Measurements from ENCODE around the gene CACNA1C.

The CACNA1C gene

GRCh38 chr12:2035431-2036055 is 17.2 kb upstream of the CACNA1C start:
- no peak for DNase-seq (ENCODE audit: low read depth in 2 of 2)

- DNase-seq (ENCODE audit: low read depth in 2 of 2), result no peak
Observed at GRCh38 chr12:2039034-2039433, 13.8 kb upstream of the CACNA1C start.

GRCh38 chr12:2043054-2043453 is 9.7 kb upstream of the CACNA1C start:
- no peak for DNase-seq (ENCODE audit: low read depth in 2 of 2)

DNA sequence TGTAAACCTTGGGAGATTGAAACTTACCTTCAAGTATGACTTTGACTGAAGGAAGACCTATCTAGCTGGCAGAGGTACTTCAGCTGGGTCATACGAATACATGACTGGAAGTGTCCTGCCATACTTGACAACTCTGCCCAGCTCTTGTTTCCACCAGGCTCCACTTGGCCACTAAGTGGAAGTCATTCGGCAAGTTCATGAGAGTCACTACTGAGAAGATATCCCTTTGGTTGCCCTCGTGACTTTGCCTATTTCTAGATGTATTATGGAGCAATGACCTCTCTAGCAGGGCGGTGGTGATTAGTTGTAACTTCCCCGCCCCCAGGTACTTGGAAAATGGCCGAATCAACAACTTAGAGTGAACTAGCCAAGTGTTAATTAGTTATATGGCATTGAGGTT is 8.6 kb upstream of the CACNA1C start:
- DNase-seq (ENCODE audit: low read depth in 2 of 2), result no peak

DNA sequence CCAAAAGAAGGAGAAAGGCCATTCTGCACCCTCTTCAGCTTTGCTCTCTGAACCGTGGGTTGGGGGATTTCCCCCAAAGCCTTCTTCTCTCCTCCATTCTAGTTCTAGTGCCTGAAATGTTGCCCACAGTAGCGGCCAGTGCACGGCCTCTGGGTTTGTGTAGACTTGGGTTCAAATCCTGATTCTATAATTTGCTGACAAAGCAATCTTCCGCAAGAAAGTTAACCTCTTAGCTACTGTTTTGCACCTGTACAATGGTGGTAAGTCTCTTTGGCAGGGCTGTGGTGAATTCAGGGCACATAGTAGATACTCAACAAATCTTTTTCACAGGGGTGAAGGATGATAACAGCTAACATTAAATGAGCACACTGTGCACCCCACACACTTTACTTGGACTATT is 5.8 kb upstream of the CACNA1C start:
- no peak for DNase-seq (ENCODE audit: low read depth in 2 of 2)

DNA sequence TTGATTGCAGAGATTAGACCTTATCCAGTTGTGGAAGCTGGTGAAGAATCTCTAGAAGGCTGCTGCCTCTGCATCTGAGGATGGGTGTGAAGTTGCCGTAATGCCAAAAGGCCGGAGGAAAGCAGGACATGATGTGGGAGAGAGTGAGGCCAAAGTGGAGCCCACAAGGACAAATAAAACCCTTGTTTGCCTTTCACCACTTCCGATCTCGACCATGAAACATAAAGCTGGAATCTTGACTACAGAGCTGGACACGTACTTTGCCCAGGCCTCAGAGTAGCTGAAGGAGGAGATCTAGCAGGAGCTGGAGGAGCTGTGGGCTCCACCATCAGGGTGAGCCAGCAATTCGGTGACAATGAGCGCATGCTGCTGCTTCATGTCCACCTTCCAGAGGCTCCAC is 5.0 kb upstream of the CACNA1C start:
- no peak for DNase-seq (ENCODE audit: low read depth in 2 of 2)

- no peak for DNase-seq (ENCODE audit: low read depth in 2 of 2)
Observed at GRCh38 chr12:2049604-2050540, 2.9 kb upstream of the CACNA1C start.

DNA sequence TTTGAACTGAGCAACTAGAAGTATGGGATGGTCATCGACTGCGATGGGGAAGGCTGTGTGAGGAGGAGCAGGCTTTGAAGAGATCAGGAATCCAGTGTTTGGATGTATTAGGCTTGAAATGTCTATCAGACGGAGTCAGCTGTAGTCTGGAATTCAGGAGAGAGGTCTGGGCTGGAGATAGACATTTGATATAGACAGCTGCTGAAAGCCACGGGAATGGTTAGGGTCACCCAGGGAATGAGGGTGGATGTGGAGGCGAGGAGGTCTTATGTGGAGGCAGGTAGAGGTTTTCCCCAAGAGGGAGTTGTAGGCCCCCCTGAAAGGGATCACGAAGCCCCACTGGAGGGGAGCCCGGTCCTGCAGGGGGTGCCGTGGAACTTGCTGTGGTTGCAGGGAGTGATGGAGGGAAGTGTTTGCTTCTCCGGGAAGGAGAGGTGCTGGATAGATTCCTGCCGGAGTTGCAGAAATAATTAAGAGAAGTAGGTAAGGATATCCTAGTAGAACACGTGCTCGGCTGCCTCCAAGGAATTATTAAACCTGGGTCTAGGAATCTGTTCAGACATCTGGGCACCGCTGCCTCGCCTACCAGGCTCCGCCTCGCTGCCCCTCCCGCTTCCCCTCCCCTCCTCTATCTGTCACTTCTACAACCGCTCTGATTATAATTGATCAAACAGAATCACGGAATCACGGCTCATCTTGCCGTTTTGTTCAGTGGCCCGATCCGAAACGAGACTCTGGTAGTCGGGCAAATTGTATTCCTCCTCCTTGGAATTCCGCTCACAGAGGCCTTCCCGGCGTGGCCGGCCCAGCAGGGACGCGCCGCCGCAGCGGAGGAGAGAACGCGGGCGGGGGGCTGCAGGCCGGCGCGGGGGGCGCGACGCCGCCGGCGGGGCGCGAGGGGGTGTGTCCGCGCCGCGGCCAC is 826 bp upstream of the CACNA1C start:
- no peak for DNase-seq (ENCODE audit: low read depth in 2 of 2)

DNA sequence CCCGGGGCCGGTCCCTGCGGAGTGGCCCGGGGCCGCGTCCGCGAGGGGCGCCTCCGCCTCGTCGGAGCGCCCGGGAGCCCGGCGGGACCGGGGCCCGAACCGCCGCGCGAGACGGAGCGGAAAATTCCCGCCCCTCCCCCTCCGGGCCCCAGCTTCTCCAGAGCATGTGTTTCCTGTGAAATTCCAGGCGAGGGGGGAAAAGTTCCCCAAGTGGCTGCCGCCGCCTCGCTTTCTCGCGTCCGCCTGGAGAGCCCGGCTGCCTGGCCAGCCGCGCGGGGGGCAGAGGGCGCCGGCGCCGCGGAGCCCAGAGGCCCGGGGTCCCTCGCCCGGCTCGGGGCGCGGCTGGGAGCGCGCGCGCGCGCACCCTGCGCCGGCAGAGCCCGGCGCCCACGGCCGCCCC is 904 bp downstream of the CACNA1C start:
- DNase-seq (ENCODE audit: low read depth in 2 of 2), result no peak

- no peak for DNase-seq (ENCODE audit: low read depth in 2 of 2)
Observed at GRCh38 chr12:2054091-2055018, 1.6 kb downstream of the CACNA1C start.

DNA sequence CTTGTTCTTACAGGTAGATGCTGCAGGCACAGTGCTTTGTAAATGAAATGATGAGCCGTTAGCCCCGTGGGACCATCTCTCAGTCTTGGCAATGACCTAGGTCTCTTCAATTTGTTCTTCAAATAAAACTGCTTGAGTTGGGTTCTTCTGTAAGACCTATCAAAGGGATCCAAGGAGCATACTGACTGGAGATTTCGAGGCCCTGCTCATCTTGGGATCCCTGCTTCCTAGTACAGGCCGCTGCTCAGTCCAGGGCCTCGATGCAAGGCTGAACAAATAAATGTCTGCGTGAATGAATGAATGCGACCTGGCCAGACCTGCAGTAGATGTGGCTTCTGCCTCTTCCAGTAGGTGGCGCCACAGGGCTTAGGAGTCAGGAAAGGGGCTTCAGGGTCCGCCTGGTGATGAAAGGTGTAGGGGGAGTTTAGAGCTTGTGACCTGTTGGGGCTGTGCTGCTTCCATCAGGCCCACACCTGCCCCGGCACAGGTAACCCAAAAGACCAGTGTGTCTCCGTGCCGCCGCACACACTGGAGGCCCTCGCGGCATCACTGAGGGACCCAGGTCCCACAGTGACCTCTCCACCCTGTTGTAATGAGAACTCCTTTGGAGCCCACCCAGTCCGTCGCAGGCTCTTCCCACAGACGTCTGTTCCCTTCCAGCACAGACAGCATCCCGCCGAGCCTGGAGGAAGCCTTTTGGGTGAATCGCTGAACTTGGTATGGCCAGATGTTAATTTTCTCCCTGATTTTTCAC is 4.4 kb downstream of the CACNA1C start:
- peak in 1 of 2 donors; percentile 10 for DNase-seq (ENCODE audit: low read depth in 2 of 2)

GRCh38 chr12:2057795-2058408 is 5.1 kb downstream of the CACNA1C start:
- no peak for DNase-seq (ENCODE audit: low read depth in 2 of 2)

- DNase-seq (ENCODE audit: low read depth in 2 of 2), result no peak
Observed at GRCh38 chr12:2058837-2059236, 6.0 kb downstream of the CACNA1C start.

DNA sequence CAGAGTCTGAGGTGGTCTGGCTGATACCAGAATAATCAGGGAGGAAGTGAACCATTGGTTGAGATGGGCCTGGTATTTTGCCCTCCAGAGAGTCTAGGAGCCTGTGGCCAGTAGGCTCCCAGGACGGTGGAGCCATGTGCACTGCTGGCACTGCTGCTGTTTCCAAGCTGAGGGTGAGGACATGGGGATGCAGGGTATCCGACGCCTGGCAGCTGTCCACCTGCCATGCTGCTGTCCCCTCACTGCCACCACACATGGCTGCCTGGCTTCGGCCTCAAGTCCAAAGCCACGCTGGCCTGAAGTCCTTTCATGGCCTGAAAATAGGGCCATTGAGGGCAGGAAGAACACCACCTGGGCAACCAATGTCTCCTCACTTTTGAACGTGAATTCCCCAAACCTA is 8.6 kb downstream of the CACNA1C start:
- no peak for DNase-seq (ENCODE audit: low read depth in 2 of 2)

GRCh38 chr12:2064071-2064507 is 11.3 kb downstream of the CACNA1C start:
- DNase-seq (ENCODE audit: low read depth in 2 of 2), result no peak

GRCh38 chr12:2068653-2069052 is 15.9 kb downstream of the CACNA1C start:
- no peak for DNase-seq (ENCODE audit: low read depth in 2 of 2)

GRCh38 chr12:2070440-2071045 is 17.8 kb downstream of the CACNA1C start:
- no peak for DNase-seq (ENCODE audit: low read depth in 2 of 2)

GRCh38 chr12:2074792-2075191 is 22.0 kb downstream of the CACNA1C start:
- no peak for DNase-seq (ENCODE audit: low read depth in 2 of 2)

DNA sequence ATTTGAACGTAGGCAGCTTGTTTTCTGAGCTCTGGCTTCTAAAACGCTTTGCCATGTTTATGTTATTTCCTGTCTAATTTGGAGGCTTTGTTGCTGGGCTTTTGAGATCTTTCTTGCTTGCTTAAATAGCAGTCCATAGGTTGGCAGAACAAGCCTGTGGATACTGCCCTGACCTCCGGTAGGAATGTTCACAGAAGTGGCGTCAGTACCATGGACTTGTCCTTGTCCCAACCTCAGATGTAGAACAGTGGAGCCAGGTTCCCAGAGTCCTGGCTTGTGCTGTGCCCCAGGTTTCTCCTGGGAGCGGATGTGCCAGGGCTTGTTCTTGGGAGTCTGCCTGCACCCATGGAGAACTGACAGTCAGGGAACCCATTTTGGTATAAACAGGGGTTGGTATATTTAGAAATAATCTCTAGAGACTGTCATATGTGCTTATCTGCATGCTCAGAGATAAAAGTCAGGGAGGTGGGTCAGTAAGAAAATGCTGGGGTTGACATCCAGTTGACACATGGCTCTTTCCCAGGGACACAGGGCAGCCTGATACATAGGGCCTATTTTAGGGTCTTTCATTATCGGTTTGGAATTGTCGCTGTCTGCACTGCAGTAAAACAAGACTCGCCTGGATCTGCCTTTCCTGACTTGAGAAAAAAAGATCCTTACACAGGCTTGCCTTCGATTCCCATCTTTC is 22.9 kb downstream of the CACNA1C start:
- DNase-seq (ENCODE audit: low read depth in 2 of 2), result no peak

All from stimulated activated CD8-positive, alpha-beta memory T cell treated with anti-CD3 and anti-CD28 coated beads, Interleukin-2, amount 100 ng/mL, for 1 hour (primary cell).